Neural cell (in vitro differentiated cells): ENCODE data around the gene COL16A1.

Experiments used
- EP300 ChIP-seq: fragments of 450-650 bp; conservative IDR thresholded peaks from 2 replicates; pipeline ENCODE4 v1.6.1; 2014; ENCODE audit warnings: antibody characterized with exemption, mild to moderate bottlenecking, moderate library complexity; ENCODE audit not compliant: poor library complexity, severe bottlenecking
- EZH2 ChIP-seq: fragments of 200-600, 300-800 bp; shearing (Covaris generic), sonication (generic); IDR thresholded peaks from 2 replicates; pipeline ENCODE4 v1.6.1; 2014; ENCODE audit warnings: antibody characterized with exemption, low read length, borderline replicate concordance, mild to moderate bottlenecking; ENCODE audit not compliant: insufficient read depth, poor library complexity, severe bottlenecking
- MXI1 ChIP-seq: fragments of 450-650 bp; conservative IDR thresholded peaks from 2 replicates; pipeline ENCODE4 v1.6.1; 2014; ENCODE audit warnings: antibody characterized with exemption, mild to moderate bottlenecking; ENCODE audit not compliant: poor library complexity, severe bottlenecking
- POLR2AphosphoS5 ChIP-seq: IDR thresholded peaks from 2 replicates; pipeline ENCODE4 v1.6.1; 2012
- RAD21 ChIP-seq: fragments of 450-650 bp; conservative IDR thresholded peaks from 2 replicates; pipeline ENCODE4 v1.6.1; 2014; ENCODE audit warnings: antibody characterized with exemption, mild to moderate bottlenecking, moderate library complexity
- SMC3 ChIP-seq: fragments of 450-650 bp; conservative IDR thresholded peaks from 2 replicates; pipeline ENCODE4 v1.6.1; 2014; ENCODE audit warnings: antibody characterized with exemption, mild to moderate bottlenecking, moderate library complexity; ENCODE audit not compliant: poor library complexity
- TAF1 ChIP-seq: IDR thresholded peaks from 2 replicates; pipeline ENCODE4 v1.6.1; 2012; ENCODE audit warnings: low read depth
- TF ChIP-seq, protein P1 (sequence below): fragments of 450-650 bp; IDR thresholded peaks from 2 replicates; pipeline ENCODE4 v1.5.1; 2014; ENCODE audit warnings: antibody characterized with exemption, mild to moderate bottlenecking, moderate library complexity; ENCODE audit not compliant: poor library complexity, severe bottlenecking
- TF ChIP-seq, protein P2 (sequence below): IDR thresholded peaks from 2 replicates; pipeline ENCODE4 v1.6.1; 2012; ENCODE audit warnings: borderline replicate concordance

- TF ChIP-seq, protein P1, sequence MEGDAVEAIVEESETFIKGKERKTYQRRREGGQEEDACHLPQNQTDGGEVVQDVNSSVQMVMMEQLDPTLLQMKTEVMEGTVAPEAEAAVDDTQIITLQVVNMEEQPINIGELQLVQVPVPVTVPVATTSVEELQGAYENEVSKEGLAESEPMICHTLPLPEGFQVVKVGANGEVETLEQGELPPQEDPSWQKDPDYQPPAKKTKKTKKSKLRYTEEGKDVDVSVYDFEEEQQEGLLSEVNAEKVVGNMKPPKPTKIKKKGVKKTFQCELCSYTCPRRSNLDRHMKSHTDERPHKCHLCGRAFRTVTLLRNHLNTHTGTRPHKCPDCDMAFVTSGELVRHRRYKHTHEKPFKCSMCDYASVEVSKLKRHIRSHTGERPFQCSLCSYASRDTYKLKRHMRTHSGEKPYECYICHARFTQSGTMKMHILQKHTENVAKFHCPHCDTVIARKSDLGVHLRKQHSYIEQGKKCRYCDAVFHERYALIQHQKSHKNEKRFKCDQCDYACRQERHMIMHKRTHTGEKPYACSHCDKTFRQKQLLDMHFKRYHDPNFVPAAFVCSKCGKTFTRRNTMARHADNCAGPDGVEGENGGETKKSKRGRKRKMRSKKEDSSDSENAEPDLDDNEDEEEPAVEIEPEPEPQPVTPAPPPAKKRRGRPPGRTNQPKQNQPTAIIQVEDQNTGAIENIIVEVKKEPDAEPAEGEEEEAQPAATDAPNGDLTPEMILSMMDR = no peak
- TF ChIP-seq MXI1 = no peak
- no peak for TF ChIP-seq EZH2
- no peak for TF ChIP-seq POLR2AphosphoS5
- no peak for TF ChIP-seq TAF1
- no peak for TF ChIP-seq RAD21
- TF ChIP-seq, protein P2, sequence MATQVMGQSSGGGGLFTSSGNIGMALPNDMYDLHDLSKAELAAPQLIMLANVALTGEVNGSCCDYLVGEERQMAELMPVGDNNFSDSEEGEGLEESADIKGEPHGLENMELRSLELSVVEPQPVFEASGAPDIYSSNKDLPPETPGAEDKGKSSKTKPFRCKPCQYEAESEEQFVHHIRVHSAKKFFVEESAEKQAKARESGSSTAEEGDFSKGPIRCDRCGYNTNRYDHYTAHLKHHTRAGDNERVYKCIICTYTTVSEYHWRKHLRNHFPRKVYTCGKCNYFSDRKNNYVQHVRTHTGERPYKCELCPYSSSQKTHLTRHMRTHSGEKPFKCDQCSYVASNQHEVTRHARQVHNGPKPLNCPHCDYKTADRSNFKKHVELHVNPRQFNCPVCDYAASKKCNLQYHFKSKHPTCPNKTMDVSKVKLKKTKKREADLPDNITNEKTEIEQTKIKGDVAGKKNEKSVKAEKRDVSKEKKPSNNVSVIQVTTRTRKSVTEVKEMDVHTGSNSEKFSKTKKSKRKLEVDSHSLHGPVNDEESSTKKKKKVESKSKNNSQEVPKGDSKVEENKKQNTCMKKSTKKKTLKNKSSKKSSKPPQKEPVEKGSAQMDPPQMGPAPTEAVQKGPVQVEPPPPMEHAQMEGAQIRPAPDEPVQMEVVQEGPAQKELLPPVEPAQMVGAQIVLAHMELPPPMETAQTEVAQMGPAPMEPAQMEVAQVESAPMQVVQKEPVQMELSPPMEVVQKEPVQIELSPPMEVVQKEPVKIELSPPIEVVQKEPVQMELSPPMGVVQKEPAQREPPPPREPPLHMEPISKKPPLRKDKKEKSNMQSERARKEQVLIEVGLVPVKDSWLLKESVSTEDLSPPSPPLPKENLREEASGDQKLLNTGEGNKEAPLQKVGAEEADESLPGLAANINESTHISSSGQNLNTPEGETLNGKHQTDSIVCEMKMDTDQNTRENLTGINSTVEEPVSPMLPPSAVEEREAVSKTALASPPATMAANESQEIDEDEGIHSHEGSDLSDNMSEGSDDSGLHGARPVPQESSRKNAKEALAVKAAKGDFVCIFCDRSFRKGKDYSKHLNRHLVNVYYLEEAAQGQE = no peak
- no peak for TF ChIP-seq EP300
- TF ChIP-seq SMC3 = no peak
Measured at GRCh38 chr1:31687601-31688000, 16.2 kb downstream of the COL16A1 start.
